Activated T-helper 1 cell treated with anti-CD3 and anti-CD28 coated beads, Interleukin-12 subunit alpha, Interleukin-12 subunit beta, Interleukin-2, Interleukin-4 antibody, amounts not matched to agents 30 ng/mL and 10 ng/mL and 1 ng/mL, durations not matched to agents 14 hours and 24 hours and 36 hours (primary cell): Measurements from ENCODE around the gene GTSE1. TPM values are rescaled to one million over a fixed set of nuclear protein-coding genes. Genes with fewer than 3 reads are reported as not detected.

Experiments used
- DNase-seq: peaks from one replicate; pipeline ENCODE4 v3.0.0; 2021; ENCODE audit warnings: low spot score
- H3K27ac Mint-ChIP-seq: one replicate; pipeline ENCODE4 v1.8.0; 2021; ENCODE audit warnings: mild to moderate bottlenecking, mixed read lengths
- H3K27me3 Mint-ChIP-seq: one replicate; pipeline ENCODE4 v1.8.0; 2022; ENCODE audit warnings: mild to moderate bottlenecking, moderate library complexity, mixed read lengths; ENCODE audit not compliant: insufficient read depth
- H3K36me3 Mint-ChIP-seq: one replicate; pipeline ENCODE4 v1.8.0; 2021; ENCODE audit warnings: low read depth, mixed read lengths
- H3K4me1 Mint-ChIP-seq: one replicate; pipeline ENCODE4 v1.8.0; 2021; ENCODE audit warnings: low read depth, mixed read lengths
- H3K4me3 Mint-ChIP-seq: one replicate; pipeline ENCODE4 v1.8.0; 2021; ENCODE audit warnings: mild to moderate bottlenecking, moderate library complexity, mixed read lengths
- H3K9me3 Mint-ChIP-seq: one replicate; pipeline ENCODE4 v1.8.0; 2021; ENCODE audit warnings: mixed read lengths
- intact Hi-C: fragments of 100-400 bp; cut with micrococcal nuclease; formaldehyde crosslinking; loops from one replicate; pipeline ENCODE4 v1.15.1; 2024
- total RNA-seq: library from RNA; stranded (reverse); gene quantifications from 2 replicates; pipeline ENCODE4 v1.2.3, GENCODE V29; 2022

The GTSE1 gene
- total RNA-seq, 1 donor from 2014 or later, result 39.9 TPM

DNA sequence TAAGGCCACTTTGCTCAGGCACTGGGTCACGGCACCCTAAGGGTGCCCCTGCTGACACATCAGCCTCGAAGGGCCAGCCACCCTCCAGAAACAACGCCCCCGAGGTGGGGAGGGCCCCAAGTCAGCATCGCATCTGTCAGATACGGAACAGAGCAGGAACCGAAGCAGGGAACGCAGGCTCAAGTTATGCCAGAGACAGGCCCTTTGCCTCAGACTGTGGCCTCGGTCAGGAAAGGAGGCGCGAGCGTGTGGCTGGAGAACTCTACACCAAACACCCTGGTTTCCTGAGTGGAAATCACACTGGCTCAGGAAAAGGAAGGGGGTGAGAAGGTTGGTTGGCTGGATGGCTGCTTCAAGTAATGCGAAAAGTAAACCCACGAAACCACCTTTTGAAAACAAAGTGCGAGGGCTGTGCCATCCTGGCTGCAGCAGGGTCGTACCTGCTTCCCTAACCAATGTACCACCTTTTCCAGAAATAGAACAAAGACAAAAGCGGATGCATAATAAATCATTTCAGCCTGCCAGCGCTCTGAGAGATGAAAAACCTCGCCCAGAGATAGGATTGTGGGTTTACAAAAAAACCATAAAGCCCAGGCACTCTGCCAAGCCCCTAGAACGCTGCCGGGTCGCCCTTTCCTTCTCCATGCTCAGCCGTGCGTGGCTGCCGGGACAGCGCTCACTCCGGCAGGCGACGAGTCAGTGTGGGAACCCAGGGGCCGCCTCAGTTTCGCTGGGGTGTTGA lies 77.4 kb downstream of the GTSE1 start:
- Mint-ChIP-seq H3K4me1 (peaks cover 5% of the 10 kb centered on the region), H3K27ac (no peak overlapping the region), H3K9me3 (peaks cover 7% of the 10 kb centered on the region), H3K27me3 (peaks cover 14% of the 10 kb centered on the region), H3K4me3 (no peak overlapping the region), H3K36me3 (no peaks in the 10 kb centered on the region)
- no peak for DNase-seq
- intact Hi-C loops, result no loop called here

DNA sequence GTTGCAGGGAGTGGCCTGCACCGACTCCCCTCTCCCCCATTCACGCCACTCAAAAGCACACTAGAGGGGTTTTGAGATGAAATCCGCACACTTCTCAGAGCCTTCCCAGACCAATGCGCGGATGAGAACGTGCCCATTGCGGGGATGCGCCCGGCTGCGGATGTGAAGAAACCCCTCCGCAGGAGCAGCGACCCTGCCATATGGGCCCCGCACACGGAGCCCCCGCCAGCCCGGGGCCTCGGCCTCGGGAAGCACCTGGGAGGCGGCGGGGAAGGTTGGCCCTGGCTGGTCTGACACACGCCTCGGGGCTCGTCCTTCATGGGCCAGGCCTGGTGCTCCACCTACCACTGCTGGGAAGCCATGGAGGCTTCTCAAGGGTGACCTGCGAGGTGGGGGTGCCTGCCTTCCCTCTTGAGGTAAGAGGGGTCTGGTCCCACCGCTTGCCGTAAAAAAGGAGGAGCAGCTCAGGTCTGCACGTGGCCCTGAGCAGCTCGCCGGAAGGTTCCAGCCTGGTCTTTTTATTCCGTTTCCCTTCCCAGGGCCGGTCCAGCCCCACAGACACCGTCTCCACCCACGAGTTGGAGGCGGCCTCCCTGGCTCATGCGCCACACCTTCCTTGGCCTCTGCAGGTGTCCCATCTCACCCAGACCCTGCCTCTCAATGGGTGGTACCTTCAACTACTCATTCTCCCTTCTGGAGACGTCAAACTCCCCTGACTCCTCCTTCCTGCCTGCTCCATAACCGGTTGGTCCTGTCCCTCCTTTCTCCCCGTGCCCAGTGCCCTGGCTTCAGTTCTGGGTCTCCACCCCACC lies 78.2 kb downstream of the GTSE1 start:
- H3K9me3 Mint-ChIP-seq, result peaks cover 7% of the 10 kb centered on the region
- no peak overlapping the region for H3K4me3 Mint-ChIP-seq
- H3K4me1 Mint-ChIP-seq, result peaks cover 5% of the 10 kb centered on the region
- no peak overlapping the region for H3K27ac Mint-ChIP-seq
- peaks cover 14% of the 10 kb centered on the region for H3K27me3 Mint-ChIP-seq
- intact Hi-C loops, result no loop called here
- DNase-seq, result no peak
- no peaks in the 10 kb centered on the region for H3K36me3 Mint-ChIP-seq

DNA sequence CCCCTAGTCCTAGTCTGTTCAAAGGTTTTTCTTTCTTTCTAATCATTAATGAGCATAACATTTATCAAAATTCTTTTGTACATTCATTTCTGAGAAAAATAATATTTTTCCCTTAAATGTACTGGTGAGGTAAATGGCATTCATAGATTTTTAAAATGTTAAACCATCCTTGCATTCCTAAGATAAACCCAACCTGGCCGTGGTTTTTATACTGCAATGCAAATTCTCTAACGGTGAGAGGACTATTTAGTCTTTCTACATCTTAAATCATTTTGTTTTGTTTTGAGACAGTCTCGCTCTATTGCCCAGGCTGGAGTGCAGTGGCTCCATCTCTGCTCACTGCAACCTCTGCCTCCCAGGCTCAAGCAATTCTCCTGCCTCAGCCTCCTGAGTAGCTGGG lies 79.4 kb downstream of the GTSE1 start:
- Mint-ChIP-seq H3K36me3 (no peaks in the 10 kb centered on the region), H3K4me3 (no peak overlapping the region), H3K27ac (no peak overlapping the region), H3K9me3 (peaks cover 7% of the 10 kb centered on the region), H3K4me1 (peaks cover 5% of the 10 kb centered on the region), H3K27me3 (peaks cover 14% of the 10 kb centered on the region)
- DNase-seq, result no peak
- intact Hi-C loops, result no loop called here

DNA sequence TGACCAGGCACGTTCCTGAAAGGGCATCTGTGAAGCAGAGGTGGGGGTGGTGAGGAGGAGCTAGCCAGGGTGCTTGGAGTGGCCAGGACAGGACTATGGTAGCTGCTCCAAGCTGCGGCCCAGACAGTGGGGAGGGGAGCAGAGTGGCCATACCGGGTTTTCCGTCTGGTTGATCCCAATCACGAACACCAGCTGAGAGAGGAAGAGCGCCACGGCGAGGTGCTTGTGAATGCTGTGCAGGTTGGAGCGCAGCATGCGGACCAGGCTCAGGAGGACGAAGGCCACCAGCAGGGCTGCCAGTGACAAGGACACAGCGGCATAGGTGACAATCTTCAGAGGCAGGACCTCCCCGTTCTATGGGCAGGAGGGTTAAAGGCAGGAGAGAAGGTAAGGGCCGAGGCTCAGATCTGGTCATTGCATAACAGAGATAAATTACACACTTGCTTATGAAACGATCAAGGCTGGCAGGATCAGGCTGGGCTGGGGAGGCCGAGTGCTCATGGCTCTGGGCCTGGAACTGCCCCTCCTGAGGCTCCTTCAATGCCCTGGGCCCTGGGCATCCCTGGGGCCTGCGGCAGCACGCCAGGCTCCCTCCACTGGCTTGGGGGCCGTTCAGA lies 80.3 kb downstream of the GTSE1 start:
- no peaks in the 10 kb centered on the region for H3K36me3 Mint-ChIP-seq
- DNase-seq, result no peak
- intact Hi-C loops, result no loop called here
- H3K4me3 Mint-ChIP-seq, result no peak overlapping the region
- H3K27me3 Mint-ChIP-seq, result peaks cover 12% of the 10 kb centered on the region
- H3K9me3 Mint-ChIP-seq, result peaks cover 7% of the 10 kb centered on the region
- no peak overlapping the region for H3K27ac Mint-ChIP-seq
- peaks cover 5% of the 10 kb centered on the region for H3K4me1 Mint-ChIP-seq

DNA sequence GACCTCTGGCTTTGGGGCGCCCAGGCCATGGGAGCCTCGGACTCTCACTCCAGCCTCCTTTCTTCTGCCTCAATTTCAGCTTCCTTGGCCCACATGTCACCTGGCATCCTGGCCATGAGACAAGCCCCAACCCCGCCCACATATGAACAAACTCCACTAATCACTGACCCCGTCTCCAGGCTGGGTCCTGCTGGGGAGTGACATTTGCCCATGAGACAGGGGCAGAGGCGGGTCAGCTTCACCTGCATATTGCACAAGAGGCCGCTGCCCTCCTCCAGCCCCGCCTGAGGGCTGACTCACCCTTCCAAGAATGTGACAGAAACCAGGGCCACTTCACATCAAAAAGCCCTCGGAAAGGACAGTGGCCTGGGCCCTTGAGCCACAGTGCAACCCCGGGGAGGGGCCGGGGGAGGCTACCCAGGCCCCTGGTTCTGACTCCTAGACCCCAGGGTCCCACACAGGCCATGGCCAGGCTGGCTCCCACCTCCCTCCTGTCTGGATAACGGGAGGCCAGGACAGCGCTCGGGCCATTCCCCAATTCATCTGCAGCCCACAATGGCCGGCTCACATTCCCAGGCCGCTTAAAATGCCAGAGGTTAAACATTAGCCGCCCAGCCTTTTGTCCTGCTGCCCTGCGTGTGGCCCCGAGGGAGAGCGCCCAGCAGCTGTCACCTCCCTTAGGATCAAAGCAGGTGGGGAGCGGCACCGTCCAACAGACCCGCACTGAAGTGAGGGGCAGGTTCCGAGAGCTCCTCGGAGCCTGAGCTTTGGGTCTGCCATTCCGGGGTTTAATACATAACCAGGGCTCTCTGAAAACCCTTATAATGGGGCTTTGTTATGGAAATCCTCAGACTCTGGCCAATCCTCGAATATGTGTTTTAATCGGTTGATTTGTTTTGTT lies 81.1 kb downstream of the GTSE1 start:
- no peaks in the 10 kb centered on the region for H3K36me3 Mint-ChIP-seq
- intact Hi-C loops, result no loop called here
- peaks cover 5% of the 10 kb centered on the region for H3K4me1 Mint-ChIP-seq
- DNase-seq, result no peak
- H3K4me3 Mint-ChIP-seq, result no peak overlapping the region
- peaks cover 8% of the 10 kb centered on the region for H3K27me3 Mint-ChIP-seq
- peaks cover 7% of the 10 kb centered on the region for H3K9me3 Mint-ChIP-seq
- H3K27ac Mint-ChIP-seq, result no peak overlapping the region

DNA sequence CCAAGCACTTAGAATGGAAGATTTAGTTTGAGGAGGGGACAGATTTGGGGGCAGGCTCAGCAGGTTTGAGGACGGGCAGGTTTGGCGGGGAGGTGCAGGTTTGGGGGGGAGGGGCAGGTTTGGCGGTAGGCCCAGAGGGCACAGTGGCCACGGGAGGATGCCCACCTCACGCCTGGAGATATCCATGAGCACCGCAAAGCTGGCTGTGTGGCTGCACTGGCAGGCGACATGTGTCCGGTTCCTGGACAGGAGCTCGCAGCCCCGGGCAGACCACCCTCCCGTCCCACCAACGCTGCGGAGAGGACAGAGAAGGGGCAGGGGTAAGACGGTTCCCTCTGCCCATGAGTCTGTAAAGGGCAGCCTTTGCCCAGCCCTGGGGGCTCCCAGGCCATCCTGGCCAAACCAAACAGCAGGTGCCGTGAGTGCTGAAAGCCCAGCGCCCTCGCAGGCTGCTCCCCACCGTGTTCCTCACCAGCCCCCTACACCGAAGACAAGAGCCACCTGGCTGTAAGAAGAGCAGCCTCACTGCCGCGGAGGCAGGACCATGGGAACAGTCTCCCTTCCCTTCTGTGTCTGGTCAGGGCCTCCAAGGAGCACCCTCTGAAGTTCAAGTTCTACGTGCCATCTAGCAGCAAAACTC lies 81.9 kb downstream of the GTSE1 start:
- intact Hi-C loops, result no loop called here
- Mint-ChIP-seq H3K4me1 (peaks cover 5% of the 10 kb centered on the region), H3K27me3 (peaks cover 5% of the 10 kb centered on the region), H3K27ac (no peak overlapping the region), H3K36me3 (no peaks in the 10 kb centered on the region), H3K4me3 (no peak overlapping the region), H3K9me3 (peaks cover 7% of the 10 kb centered on the region)
- DNase-seq, result no peak

DNA sequence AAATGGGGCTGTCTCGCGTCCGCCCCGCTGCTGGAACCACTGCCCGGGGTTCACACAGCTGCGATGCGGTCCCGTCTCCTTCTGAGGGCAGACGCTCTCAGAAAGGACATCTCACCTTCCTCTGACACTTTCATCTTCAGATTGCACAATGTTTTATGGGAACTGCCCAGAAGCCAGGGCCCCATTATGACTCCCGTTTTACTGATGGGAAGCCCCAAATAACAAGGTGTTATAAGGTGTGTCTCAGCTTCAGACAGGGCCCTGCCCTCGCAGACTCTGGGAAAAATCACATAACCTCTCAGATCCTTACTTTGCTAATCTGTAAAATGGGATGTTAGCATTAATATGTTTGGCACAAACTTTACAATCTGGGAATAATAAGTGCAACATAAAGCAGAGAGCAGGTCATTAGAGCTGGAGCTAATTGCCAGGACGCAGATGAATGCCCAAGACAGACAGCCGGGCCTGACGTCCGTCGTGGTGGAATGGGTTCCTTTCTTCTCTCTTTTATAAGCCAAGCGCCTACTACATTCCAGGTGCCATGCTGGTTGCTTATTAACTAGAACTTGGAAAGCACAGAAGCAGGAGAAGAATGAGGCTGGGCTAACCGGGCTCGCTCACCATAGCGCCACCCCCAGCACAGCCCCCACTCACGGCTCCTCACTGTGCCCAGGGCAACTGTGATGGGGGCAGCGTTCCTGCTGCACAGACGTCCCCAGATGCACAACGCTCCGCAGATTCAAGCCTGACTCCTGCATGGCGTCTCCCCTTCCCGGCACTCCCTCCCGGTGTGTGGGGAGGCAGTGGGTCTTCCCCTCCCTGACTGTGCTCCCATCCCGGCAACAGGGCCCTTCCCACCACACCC lies 82.6 kb downstream of the GTSE1 start:
- H3K36me3 Mint-ChIP-seq, result no peaks in the 10 kb centered on the region
- no peak for DNase-seq
- peaks cover 1% of the 10 kb centered on the region for H3K4me1 Mint-ChIP-seq
- no peak overlapping the region for H3K4me3 Mint-ChIP-seq
- no peak overlapping the region for H3K27ac Mint-ChIP-seq
- H3K27me3 Mint-ChIP-seq, result peaks cover 3% of the 10 kb centered on the region
- peaks cover 7% of the 10 kb centered on the region for H3K9me3 Mint-ChIP-seq
- intact Hi-C loops, result no loop called here

DNA sequence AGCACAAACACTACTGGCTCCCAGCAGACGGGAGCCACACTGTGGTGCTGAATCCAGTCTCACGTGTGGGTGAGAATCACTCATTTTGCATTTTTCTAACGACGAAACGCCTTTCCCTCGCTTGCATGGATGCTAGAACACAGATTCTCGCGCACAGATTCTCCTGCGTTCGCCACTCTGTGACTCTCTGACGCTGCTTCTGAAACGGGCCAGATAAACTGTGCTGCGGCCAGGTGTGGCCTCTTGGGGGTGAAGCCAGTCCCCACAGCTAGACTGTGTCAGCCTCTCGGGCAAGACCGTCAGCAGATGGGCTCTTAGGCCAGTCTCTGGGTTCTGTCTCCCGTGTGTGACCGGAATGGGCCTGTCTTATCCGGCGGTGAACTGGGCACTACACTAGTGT lies 83.4 kb downstream of the GTSE1 start:
- intact Hi-C loops, result no loop called here
- no peak for DNase-seq
- no peaks in the 10 kb centered on the region for H3K27me3 Mint-ChIP-seq
- H3K27ac Mint-ChIP-seq, result no peak overlapping the region
- H3K9me3 Mint-ChIP-seq, result peaks cover 7% of the 10 kb centered on the region
- H3K36me3 Mint-ChIP-seq, result no peaks in the 10 kb centered on the region
- H3K4me3 Mint-ChIP-seq, result no peak overlapping the region
- H3K4me1 Mint-ChIP-seq, result no peaks in the 10 kb centered on the region

Other genes starting within 250 kb of the GTSE1 start
- gene PPARA, start 146.3 kb upstream of the GTSE1 start, total RNA-seq, result 11.6 and 14.3 TPM in 2 replicates
- 9.5 and 14.2 TPM in 2 replicates for gene CDPF1, start 46.6 kb upstream of the GTSE1 start, total RNA-seq
- 0.03 TPM in 1 of 2 replicates, not detected in the other for gene PKDREJ, start 33.5 kb upstream of the GTSE1 start, total RNA-seq
- gene TTC38, start 28.9 kb upstream of the GTSE1 start, total RNA-seq, result 23.0 and 30.2 TPM in 2 replicates
- 81.0 and 85.5 TPM in 2 replicates for gene TRMU, start 38.8 kb downstream of the GTSE1 start, total RNA-seq
- 0.39 and 0.44 TPM in 2 replicates for gene CELSR1, start 240.8 kb downstream of the GTSE1 start, total RNA-seq